Stimulated activated naive CD8-positive, alpha-beta T cell treated with anti-CD3 and anti-CD28 coated beads, Interleukin-15, Interleukin-2, amounts not matched to agents 100 ng/mL and 50 ng/mL, for 24 hours (primary cell): ENCODE measurements around the gene PRDM7.
"Not testable (repeated sequence)": the region's sequence is repeated elsewhere in the genome, so short reads cannot be mapped to it uniquely, and the experiment has no call there.

Experiments used
- H3K27ac Mint-ChIP-seq: one replicate; pipeline ENCODE4 v1.8.0; 2021; ENCODE audit warnings: mild to moderate bottlenecking, mixed read lengths
- H3K27me3 Mint-ChIP-seq: one replicate; pipeline ENCODE4 v1.8.0; 2021; ENCODE audit warnings: mixed read lengths
- H3K36me3 Mint-ChIP-seq: one replicate; pipeline ENCODE4 v1.8.0; 2021; ENCODE audit warnings: low read depth, mixed read lengths
- H3K4me1 Mint-ChIP-seq: one replicate; pipeline ENCODE4 v1.8.0; 2021; ENCODE audit warnings: low read depth, mixed read lengths
- H3K4me3 Mint-ChIP-seq: one replicate; pipeline ENCODE4 v1.8.0; 2021; ENCODE audit warnings: mild to moderate bottlenecking, mixed read lengths
- H3K9me3 Mint-ChIP-seq: one replicate; pipeline ENCODE4 v1.8.0; 2021; ENCODE audit warnings: mixed read lengths

Gene PRDM7

GRCh38 chr16:90077240-90077756 is at the start of gene PRDM7:
TSS of gene PRDM7 (minus strand) at chr16:90077331. CDS start at chr16:90075910, 1,421 bp downstream.
- Mint-ChIP-seq H3K36me3 (no peaks in the 10 kb centered on the region), H3K27ac (peak within 1 kb of the TSS; percentile 84), H3K9me3 (no peaks in the 10 kb centered on the region), H3K27me3 (peaks cover 17% of the 10 kb centered on the region), H3K4me1 (peaks cover 29% of the 10 kb centered on the region), H3K4me3 (peak within 1 kb of the TSS; percentile 80)

- not testable (repeated sequence) for H3K27ac Mint-ChIP-seq, H3K4me3 Mint-ChIP-seq, H3K9me3 Mint-ChIP-seq, H3K36me3 Mint-ChIP-seq, H3K27me3 Mint-ChIP-seq, H3K4me1 Mint-ChIP-seq
These were observed 44.7 kb upstream of the PRDM7 start for GRCh38 chr16:90121846-90122245.

GRCh38 chr16:90107617-90108016 is 30.5 kb upstream of the PRDM7 start:
- H3K36me3 Mint-ChIP-seq, H3K27me3 Mint-ChIP-seq, H3K27ac Mint-ChIP-seq, H3K9me3 Mint-ChIP-seq, H3K4me1 Mint-ChIP-seq, H3K4me3 Mint-ChIP-seq: not testable (repeated sequence)

GRCh38 chr16:90107060-90107459 is 29.9 kb upstream of the PRDM7 start:
- not testable (repeated sequence) for H3K36me3 Mint-ChIP-seq, H3K9me3 Mint-ChIP-seq, H3K27ac Mint-ChIP-seq, H3K27me3 Mint-ChIP-seq, H3K4me3 Mint-ChIP-seq, H3K4me1 Mint-ChIP-seq

GRCh38 chr16:90106271-90106670 is 29.1 kb upstream of the PRDM7 start:
- not testable (repeated sequence) for H3K27me3 Mint-ChIP-seq, H3K36me3 Mint-ChIP-seq, H3K4me3 Mint-ChIP-seq, H3K4me1 Mint-ChIP-seq, H3K27ac Mint-ChIP-seq, H3K9me3 Mint-ChIP-seq

- H3K27ac Mint-ChIP-seq, H3K4me3 Mint-ChIP-seq, H3K36me3 Mint-ChIP-seq, H3K9me3 Mint-ChIP-seq, H3K4me1 Mint-ChIP-seq, H3K27me3 Mint-ChIP-seq: not testable (repeated sequence)
These were observed 27.6 kb upstream of the PRDM7 start for GRCh38 chr16:90104725-90105124.

- not testable (repeated sequence) for H3K27me3 Mint-ChIP-seq, H3K9me3 Mint-ChIP-seq, H3K36me3 Mint-ChIP-seq, H3K27ac Mint-ChIP-seq, H3K4me3 Mint-ChIP-seq, H3K4me1 Mint-ChIP-seq
These were observed 25.2 kb upstream of the PRDM7 start for GRCh38 chr16:90102086-90102884.

- not testable (repeated sequence) for H3K9me3 Mint-ChIP-seq
These were observed 24.2 kb upstream of the PRDM7 start for GRCh38 chr16:90101332-90101731.

GRCh38 chr16:90100790-90101189 is 23.7 kb upstream of the PRDM7 start:
- not testable (repeated sequence) for H3K36me3 Mint-ChIP-seq, H3K4me1 Mint-ChIP-seq, H3K9me3 Mint-ChIP-seq, H3K4me3 Mint-ChIP-seq, H3K27ac Mint-ChIP-seq, H3K27me3 Mint-ChIP-seq

More at GRCh38 chr16:90101332-90101731, 24.2 kb upstream of the PRDM7 start:
- H3K4me3 Mint-ChIP-seq, H3K27me3 Mint-ChIP-seq, H3K36me3 Mint-ChIP-seq, H3K4me1 Mint-ChIP-seq, H3K27ac Mint-ChIP-seq: not testable (repeated sequence)

- H3K4me1 Mint-ChIP-seq, H3K36me3 Mint-ChIP-seq, H3K27me3 Mint-ChIP-seq, H3K4me3 Mint-ChIP-seq, H3K27ac Mint-ChIP-seq, H3K9me3 Mint-ChIP-seq: not testable (repeated sequence)
These were observed 23.1 kb upstream of the PRDM7 start for GRCh38 chr16:90100229-90100628.

- H3K4me1 Mint-ChIP-seq, result not testable (repeated sequence)
These were observed 21.8 kb upstream of the PRDM7 start for GRCh38 chr16:90098936-90099335.

GRCh38 chr16:90097010-90097684 is 20.0 kb upstream of the PRDM7 start:
- H3K9me3 Mint-ChIP-seq, H3K4me3 Mint-ChIP-seq, H3K27me3 Mint-ChIP-seq: not testable (repeated sequence)

More at GRCh38 chr16:90098936-90099335, 21.8 kb upstream of the PRDM7 start:
- H3K9me3 Mint-ChIP-seq, H3K4me3 Mint-ChIP-seq, H3K36me3 Mint-ChIP-seq, H3K27me3 Mint-ChIP-seq, H3K27ac Mint-ChIP-seq: not testable (repeated sequence)

GRCh38 chr16:90094791-90095190 is 17.7 kb upstream of the PRDM7 start:
- not testable (repeated sequence) for H3K4me3 Mint-ChIP-seq, H3K9me3 Mint-ChIP-seq, H3K27ac Mint-ChIP-seq, H3K4me1 Mint-ChIP-seq, H3K36me3 Mint-ChIP-seq, H3K27me3 Mint-ChIP-seq

More at GRCh38 chr16:90097010-90097684, 20.0 kb upstream of the PRDM7 start:
- H3K4me1 Mint-ChIP-seq, H3K36me3 Mint-ChIP-seq, H3K27ac Mint-ChIP-seq: not testable (repeated sequence)

- not testable (repeated sequence) for H3K36me3 Mint-ChIP-seq, H3K4me3 Mint-ChIP-seq, H3K27me3 Mint-ChIP-seq, H3K4me1 Mint-ChIP-seq, H3K9me3 Mint-ChIP-seq, H3K27ac Mint-ChIP-seq
These were observed 17.2 kb upstream of the PRDM7 start for GRCh38 chr16:90094296-90094695.

- not testable (repeated sequence) for H3K4me3 Mint-ChIP-seq, H3K4me1 Mint-ChIP-seq, H3K9me3 Mint-ChIP-seq, H3K36me3 Mint-ChIP-seq, H3K27ac Mint-ChIP-seq, H3K27me3 Mint-ChIP-seq
These were observed 16.7 kb upstream of the PRDM7 start for GRCh38 chr16:90093799-90094198.

GRCh38 chr16:90092781-90093180 is 15.7 kb upstream of the PRDM7 start:
- not testable (repeated sequence) for H3K9me3 Mint-ChIP-seq, H3K27me3 Mint-ChIP-seq, H3K27ac Mint-ChIP-seq, H3K4me1 Mint-ChIP-seq, H3K36me3 Mint-ChIP-seq, H3K4me3 Mint-ChIP-seq
